Right lobe of liver (tissue), 6 donors: Measurements from ENCODE around the gene PFN3. TPM values are rescaled to one million over a fixed set of nuclear protein-coding genes. Genes with fewer than 3 reads are reported as not detected.

Source experiments
- ATAC-seq, 4 donors: fragments of 200-7000 bp; cut with Tn5 transposase; one replicate each; pipeline ENCODE4 v1.9.1; 2020; ENCODE audit warnings: mild to moderate bottlenecking in 4 of 4, moderate library complexity in 4 of 4
- DNase-seq, 3 donors: peaks; one replicate each; pipeline ENCODE4 v3.0.0-alpha.2; 2020
- H3K27ac ChIP-seq, 3 donors: fragments of 200-600 bp; one replicate each; pipeline ENCODE4 v1.8.0; 2022
- H3K27me3 ChIP-seq, 2 donors: fragments of 200-600 bp; one replicate each; pipeline ENCODE4 v1.8.0; 2022
- H3K36me3 ChIP-seq, 4 donors: fragments of 200-600 bp; sonication (generic) in 1 of 4; one replicate each; pipeline versions ENCODE4 v1.5.1 to v1.8.0; 2017 to 2022; ENCODE audit warnings: control low read depth in 1 of 4
- H3K4me1 ChIP-seq, 4 donors: fragments of 200-600 bp; sonication (generic) in 1 of 4; one replicate each; pipeline versions ENCODE4 v1.5.1 to v1.8.0; 2017 to 2022; ENCODE audit warnings: control low read depth in 1 of 4
- H3K4me3 ChIP-seq, 3 donors: fragments of 200-600 bp; one replicate each; pipeline ENCODE4 v1.8.0; 2022
- H3K9me3 ChIP-seq, 4 donors: fragments of 200-600 bp; sonication (generic) in 1 of 4; one replicate each; pipeline versions ENCODE4 v1.5.1 to v1.8.0; 2017 to 2022; ENCODE audit warnings: control low read depth in 1 of 4
- CTCF ChIP-seq, 4 donors: fragments of 200-600 bp in 3 of 4; fragments of 450-650 bp in 1 of 4; IDR thresholded peaks; one replicate each; pipeline versions ENCODE4 v1.5.1 to v1.8.0; 2016 to 2022; ENCODE audit warnings: antibody characterized with exemption in 4 of 4, mild to moderate bottlenecking in 2 of 4
- POLR2A ChIP-seq: fragments of 450-650 bp; IDR thresholded peaks from one replicate; pipeline ENCODE4 v1.6.1; 2017; ENCODE audit warnings: antibody characterized with exemption, mild to moderate bottlenecking
- WGBS: methylation state at CpG from one replicate; pipeline ENCODE4 v1.1.6; 2018; ENCODE audit warnings: low coverage, low lambda C conversion rate; ENCODE audit not compliant: insufficient coverage; ENCODE audit errors: missing lambda C conversion rate; 5-methylcytosine and 5-hydroxymethylcytosine counted together
- intact Hi-C, 2 donors: fragments of 100-400 bp; cut with DNase I; formaldehyde crosslinking; loops; one replicate each; pipeline versions ENCODE4 v1.11.2 to v1.14.1; 2022
- total RNA-seq, 6 experiments: library from RNA; depleted of rRNA in 2 of 6; stranded (reverse); fragments of >200 nt in 2 of 6; fragmentation: NEBNext Ultra II Directional in 3 of 6; extraction: Animal tissue kit (Norgen Biotek cat#: 25700) in 3 of 6; gene quantifications; one replicate each; pipeline versions ENCODE4 v1.1.0 to v1.2.4, GENCODE V29; 2016 to 2023
- donor health status: DM: no; HTN: yes; CAD: no.
- donor health status: DM: no; HTN: no; CAD: no.
- donor health status: DM: no; HTN: no; CAD: no.
- donor health status: DM: no; HTN: yes; CAD: no.
- donor health status: DM: no; HTN: yes; CAD: no.

The PFN3 gene
- total RNA-seq, 6 experiments from 2014 or later, result not detected

GRCh38 chr5:177444106-177445051 is 43.9 kb upstream of the PFN3 start:
- H3K27me3 ChIP-seq, result no peaks in the 10 kb centered on the region
- H3K4me1 ChIP-seq, result peaks cover 0 to 18% (median 1%) of the 10 kb centered on the region in 4 donors
- no peaks in the 10 kb centered on the region for H3K9me3 ChIP-seq
- H3K36me3 ChIP-seq, result no peaks in the 10 kb centered on the region
- no peak overlapping the region for H3K27ac ChIP-seq
- no peak for TF ChIP-seq POLR2A
- no peak for TF ChIP-seq CTCF (IDR thresholded peaks at IDR 0.05)
- WGBS, result 56% methylated on average over 3 of the region's 7 CpGs
- intact Hi-C loops, result no loop called here
- DNase-seq (no peak), ATAC-seq (no peak)
- H3K4me3 ChIP-seq, result no peak overlapping the region

- H3K4me3 ChIP-seq, result no peak overlapping the region
- intact Hi-C loops, result no loop called here
- no peak overlapping the region for H3K27ac ChIP-seq
- no peak for ATAC-seq
- no peaks in the 10 kb centered on the region for H3K36me3 ChIP-seq
- no peaks in the 10 kb centered on the region for H3K27me3 ChIP-seq
- no peaks in the 10 kb centered on the region for H3K9me3 ChIP-seq
- H3K4me1 ChIP-seq, result peaks cover 0 to 18% (median 1%) of the 10 kb centered on the region in 4 donors
- DNase-seq, result peak in 1 of 3 donors; percentile 45
- TF ChIP-seq POLR2A (no peak), CTCF (IDR thresholded peaks at IDR 0.05) (no peak)
- 100% methylated on average over 1 of the region's 15 CpGs for WGBS
These were observed 42.9 kb upstream of the PFN3 start for GRCh38 chr5:177443144-177443983.

GRCh38 chr5:177442066-177442826 is 41.8 kb upstream of the PFN3 start:
- DNase-seq (peak in 1 of 3 donors; percentile 45), ATAC-seq (no peak)
- intact Hi-C loops, result no loop called here
- WGBS, result 96% methylated on average over 9 of the region's 20 CpGs
- Histone ChIP-seq H3K36me3 (peaks cover 0 to 2% (median 0%) of the 10 kb centered on the region in 4 donors), H3K4me1 (peaks cover 0 to 9% (median 0%) of the 10 kb centered on the region in 4 donors), H3K27me3 (no peaks in the 10 kb centered on the region), H3K9me3 (no peaks in the 10 kb centered on the region), H3K4me3 (no peak overlapping the region), H3K27ac (no peak overlapping the region)
- TF ChIP-seq POLR2A (no peak), CTCF (IDR thresholded peaks at IDR 0.05) (no peak)
